GM12864 (cell line): ENCODE data around the gene RCL1.

Experiments used
- DNase-seq: peaks from one replicate; pipeline ENCODE4 v3.0.0-alpha.2; 2011; ENCODE audit warnings: low read depth
- H3K4me3 ChIP-seq: 2 replicates; pipeline ENCODE4 v1.5.1; 2011; ENCODE audit warnings: mild to moderate bottlenecking, low read depth, low read length, control low read depth
- CTCF ChIP-seq: IDR thresholded peaks from 2 replicates; pipeline ENCODE4 v1.5.1; 2011; ENCODE audit warnings: low read depth, mild to moderate bottlenecking, moderate library complexity, low read length, control low read depth, inconsistent platforms; ENCODE audit errors: missing control alignments

RCL1 gene

GRCh38 chr9:4799775-4800174 lies 7.0 kb downstream of the RCL1 start:
- DNase-seq, result no peak
- no peak for TF ChIP-seq CTCF
- no peak overlapping the region for H3K4me3 ChIP-seq

- H3K4me3 ChIP-seq, result no peak overlapping the region
- no peak for TF ChIP-seq CTCF
- no peak for DNase-seq
These were observed 8.4 kb downstream of the RCL1 start for GRCh38 chr9:4801156-4801555.

- no peak for TF ChIP-seq CTCF
- no peak overlapping the region for H3K4me3 ChIP-seq
- no peak for DNase-seq
These were observed 11.2 kb downstream of the RCL1 start for GRCh38 chr9:4803670-4804530.

GRCh38 chr9:4804531-4805016 lies 11.8 kb downstream of the RCL1 start:
- no peak for DNase-seq
- no peak overlapping the region for H3K4me3 ChIP-seq
- TF ChIP-seq CTCF, result no peak

- no peak overlapping the region for H3K4me3 ChIP-seq
- no peak for TF ChIP-seq CTCF
- no peak for DNase-seq
These were observed 12.6 kb downstream of the RCL1 start for GRCh38 chr9:4805191-4805918.

- TF ChIP-seq CTCF, result no peak
- DNase-seq, result no peak
- H3K4me3 ChIP-seq, result no peak overlapping the region
These were observed 17.8 kb downstream of the RCL1 start for GRCh38 chr9:4810565-4810964.
